Activated CD8-positive, alpha-beta memory T cell treated with anti-CD3 and anti-CD28 coated beads, Interleukin-2, amount 50 U/mL, for 1 hour (primary cell): Measurements from ENCODE around the gene SLC22A1.
"Not testable (repeated sequence)": the region's sequence is repeated elsewhere in the genome, so short reads cannot be mapped to it uniquely, and the experiment has no call there.

Experiments used
- DNase-seq: peaks from one replicate; pipeline ENCODE4 v3.0.0-alpha.2; 2020; ENCODE audit errors: extremely low read depth

Gene SLC22A1

GRCh38 chr6:160093946-160094345, 27.7 kb upstream of the SLC22A1 start:
- no peak for DNase-seq

DNA sequence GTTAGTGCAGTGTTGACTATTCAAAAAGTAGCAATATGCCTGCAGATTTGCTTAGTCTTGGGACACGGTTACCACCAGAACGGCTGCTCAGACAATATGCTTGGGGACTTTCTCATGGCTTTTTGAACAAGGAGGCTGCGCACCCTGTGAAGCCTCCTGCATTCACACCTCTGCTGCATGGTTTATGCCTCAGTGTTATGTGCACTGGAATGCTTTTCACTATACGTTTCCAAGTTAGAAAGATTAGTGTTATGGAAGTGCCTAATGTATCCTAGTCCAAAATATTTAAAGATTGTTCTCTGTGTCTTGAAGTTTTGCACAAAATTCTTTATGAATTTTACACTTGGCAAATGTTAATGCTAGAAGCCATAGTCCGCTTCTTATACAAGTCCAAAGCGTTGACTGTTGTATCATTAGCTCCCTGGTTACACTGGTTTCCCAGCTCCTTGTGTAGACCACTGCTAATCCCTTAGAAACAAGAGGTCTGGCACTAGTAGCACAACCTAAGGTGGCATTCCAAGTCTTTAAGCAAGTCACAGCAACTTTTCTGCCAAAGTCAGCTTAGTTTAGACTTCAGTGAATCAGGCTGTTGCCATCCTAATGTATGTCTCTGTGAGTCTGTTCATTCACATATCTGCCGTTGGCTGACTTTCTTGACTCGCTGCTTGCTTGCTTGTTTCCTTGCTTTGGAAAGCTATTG, 26.3 kb upstream of the SLC22A1 start:
- DNase-seq, result no peak

DNA sequence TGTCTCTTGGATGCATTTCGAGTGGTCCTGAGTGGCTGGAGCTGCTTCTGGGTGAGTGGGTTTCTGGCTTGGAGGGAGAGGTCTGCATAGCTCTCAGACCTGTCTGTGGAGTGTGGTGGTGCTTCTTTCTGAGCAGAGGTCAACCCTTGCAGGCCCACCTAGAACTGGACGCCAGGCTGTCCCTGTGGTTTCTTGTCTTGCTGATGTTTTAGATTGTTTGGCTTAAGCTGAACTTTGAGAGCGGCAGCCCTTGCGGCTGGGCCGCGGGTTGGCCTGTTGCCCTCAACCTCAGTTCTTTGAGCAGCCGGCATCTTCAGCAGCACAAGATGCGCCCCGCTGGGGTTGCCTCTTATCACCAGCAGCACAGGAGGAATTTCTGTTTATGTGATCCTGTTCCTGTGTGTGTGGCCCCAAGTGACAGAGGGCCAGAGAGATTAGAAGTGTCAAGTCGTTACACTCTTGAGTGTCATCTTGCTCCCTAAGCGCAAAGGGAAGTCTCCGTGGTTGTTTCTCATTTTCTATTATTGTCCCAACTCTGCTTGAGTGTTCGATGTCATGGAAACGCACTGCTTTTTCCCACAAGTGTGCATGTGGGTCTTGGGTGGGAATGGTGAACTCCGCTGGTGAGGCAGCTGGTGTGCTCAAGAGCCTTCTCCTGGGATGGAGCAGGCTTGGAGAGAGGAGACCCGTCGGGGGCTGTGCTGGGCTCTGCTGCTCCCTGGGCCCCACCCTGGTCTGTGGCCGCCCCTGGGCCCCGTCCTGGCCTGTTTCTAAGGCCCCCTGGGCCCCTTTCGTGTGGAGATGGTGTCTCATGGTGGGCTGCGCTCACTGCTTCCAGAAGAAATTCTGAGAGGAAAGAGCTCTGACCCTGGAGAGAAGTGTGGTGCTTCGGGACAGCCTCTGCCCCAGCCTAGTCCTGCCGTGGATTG, 20.1 kb upstream of the SLC22A1 start:
- DNase-seq, result no peak

DNA sequence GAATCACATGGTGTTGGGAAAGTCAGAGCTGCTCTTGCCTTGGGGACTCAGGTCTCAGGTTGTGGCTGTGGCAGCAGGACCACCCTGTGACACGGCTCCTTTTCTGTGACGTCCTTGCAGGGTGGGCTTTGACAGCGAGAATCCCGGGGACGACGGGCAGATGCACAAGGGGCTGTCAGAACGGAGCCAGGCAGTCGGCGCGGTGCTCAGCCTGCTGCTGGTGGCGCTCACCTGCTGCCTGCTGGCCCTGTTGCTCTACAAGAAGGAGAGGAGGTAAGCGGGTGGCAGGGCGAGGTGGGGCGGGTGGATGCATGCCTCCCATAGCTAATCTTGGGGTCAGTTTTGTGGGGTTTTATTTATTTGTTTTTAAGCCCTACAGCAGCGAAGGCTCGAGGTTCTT, 19.2 kb upstream of the SLC22A1 start:
- no peak for DNase-seq

GRCh38 chr6:160102956-160103824, 18.4 kb upstream of the SLC22A1 start:
- DNase-seq, result no peak

GRCh38 chr6:160103825-160104100, 17.9 kb upstream of the SLC22A1 start:
- no peak for DNase-seq

DNA sequence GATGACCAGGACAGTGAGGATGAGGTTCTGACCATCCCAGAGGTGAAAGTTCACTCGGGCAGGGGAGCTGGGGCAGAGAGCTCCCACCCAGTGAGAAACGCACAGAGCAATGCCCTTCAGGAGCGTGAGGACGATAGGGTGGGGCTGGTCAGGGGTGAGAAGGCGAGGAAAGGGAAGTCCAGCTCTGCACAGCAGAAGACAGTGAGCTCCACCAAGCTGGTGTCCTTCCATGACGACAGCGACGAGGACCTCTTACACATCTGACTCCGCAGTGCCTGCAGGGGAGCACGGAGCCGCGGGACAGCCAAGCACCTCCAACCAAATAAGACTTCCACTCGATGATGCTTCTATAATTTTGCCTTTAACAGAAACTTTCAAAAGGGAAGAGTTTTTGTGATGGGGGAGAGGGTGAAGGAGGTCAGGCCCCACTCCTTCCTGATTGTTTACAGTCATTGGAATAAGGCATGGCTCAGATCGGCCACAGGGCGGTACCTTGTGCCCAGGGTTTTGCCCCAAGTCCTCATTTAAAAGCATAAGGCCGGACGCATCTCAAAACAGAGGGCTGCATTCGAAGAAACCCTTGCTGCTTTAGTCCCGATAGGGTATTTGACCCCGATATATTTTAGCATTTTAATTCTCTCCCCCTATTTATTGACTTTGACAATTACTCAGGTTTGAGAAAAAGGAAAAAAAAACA, 16.6 kb upstream of the SLC22A1 start:
- no peak for DNase-seq

DNA sequence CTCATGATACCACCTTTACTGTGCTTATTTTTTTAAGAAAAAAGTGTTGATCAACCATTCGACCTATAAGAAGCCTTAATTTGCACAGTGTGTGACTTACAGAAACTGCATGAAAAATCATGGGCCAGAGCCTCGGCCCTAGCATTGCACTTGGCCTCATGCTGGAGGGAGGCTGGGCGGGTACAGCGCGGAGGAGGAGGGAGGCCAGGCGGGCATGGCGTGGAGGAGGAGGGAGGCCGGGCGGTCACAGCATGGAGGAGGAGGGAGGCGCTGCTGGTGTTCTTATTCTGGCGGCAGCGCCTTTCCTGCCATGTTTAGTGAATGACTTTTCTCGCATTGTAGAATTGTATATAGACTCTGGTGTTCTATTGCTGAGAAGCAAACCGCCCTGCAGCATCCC, 15.6 kb upstream of the SLC22A1 start:
- no peak for DNase-seq

- no peak for DNase-seq
These were observed 14.9 kb upstream of the SLC22A1 start for GRCh38 chr6:160106701-160107100.

DNA sequence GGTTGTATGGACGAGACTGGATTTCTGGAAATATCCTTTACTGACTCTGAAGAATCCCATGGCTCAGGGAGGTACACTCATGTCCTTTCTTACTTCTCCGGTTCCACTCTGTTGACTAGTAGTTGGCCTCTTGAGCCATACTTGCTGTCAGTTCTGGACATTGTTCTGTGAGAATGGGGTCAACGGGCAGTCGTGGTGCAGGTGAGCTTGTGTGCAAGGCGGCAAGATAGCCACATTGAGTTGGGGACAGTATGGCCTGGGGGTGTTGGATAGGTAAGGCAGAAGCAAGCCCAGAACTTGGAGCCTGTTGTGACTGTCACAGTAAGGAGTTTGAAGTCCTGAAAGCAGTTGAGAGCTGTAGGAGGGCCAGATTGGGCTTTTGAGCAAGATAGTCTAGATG, 13.5 kb upstream of the SLC22A1 start:
- DNase-seq, result no peak

GRCh38 chr6:160110586-160111123, 11.0 kb upstream of the SLC22A1 start:
- no peak for DNase-seq

DNA sequence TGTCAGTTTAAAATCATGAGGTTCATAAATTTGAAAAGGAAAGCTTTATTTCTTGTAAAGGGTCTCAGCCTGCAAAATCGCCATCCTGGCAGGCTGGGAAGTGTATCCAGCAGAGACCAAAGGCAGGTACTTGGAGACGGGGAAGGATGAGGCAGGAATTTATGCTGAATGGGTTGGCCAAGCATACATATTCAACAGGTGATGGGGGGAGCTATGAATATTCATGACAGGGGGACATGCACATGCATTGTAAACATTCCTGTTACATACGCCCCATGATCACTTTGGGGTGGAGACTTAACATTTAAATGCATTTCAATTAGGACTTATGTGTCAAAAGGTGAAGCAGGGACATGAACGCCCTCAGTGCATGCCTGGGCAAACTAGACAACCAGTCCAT, 9.8 kb upstream of the SLC22A1 start:
- no peak for DNase-seq

DNA sequence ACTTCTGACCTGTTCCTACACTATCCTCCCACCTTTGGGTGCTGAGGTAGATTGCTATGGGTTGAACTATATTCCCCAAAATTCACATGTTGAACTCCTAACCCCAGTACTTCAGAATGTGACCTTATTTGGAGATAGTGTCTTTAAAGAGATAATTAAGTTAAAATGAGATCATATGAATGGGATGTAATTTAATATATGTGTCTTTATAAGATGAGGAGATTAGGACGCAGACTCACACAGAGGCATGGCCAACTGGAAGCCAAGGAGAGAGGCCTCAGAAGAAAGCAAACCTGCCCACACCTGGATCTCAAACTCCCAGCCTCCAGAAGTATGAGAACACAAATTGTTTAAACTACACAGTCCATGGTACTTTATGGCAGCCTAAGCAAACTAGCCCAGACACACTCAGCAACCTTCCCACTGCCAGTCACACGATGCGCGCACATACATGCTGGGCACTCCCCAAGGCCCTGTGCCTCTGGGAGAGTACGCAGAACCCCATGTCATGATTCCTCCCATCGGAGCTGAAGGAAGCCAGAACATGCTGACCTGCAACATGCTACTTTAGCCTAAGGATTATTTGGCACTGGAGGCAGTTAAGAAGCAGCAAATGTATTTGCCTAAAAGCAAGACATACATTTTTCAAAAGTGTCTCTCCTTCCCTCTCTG, 8.9 kb upstream of the SLC22A1 start:
- DNase-seq, result no peak

DNA sequence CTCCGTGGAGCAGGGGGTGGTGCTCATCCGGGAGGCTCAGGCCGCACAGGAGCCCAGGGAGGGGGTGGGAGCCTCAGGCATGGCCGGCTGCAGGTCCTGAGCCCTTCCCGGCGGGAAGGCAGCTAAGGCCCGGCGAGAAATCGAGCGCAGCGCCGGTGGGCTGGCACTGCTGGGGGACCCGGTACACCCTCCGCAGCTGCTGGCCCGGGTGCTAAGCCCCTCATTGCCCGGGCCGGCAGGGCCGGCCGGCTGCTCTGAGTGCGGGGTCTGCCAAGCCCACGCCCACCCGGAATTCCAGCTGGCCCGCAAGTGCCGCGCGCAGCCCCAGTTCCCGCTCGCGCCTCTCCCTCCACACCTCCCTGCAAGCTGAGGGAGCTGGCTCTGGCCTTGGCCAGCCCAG, 7.1 kb upstream of the SLC22A1 start:
- DNase-seq, result not testable (repeated sequence)

GRCh38 chr6:160115421-160115820, 6.2 kb upstream of the SLC22A1 start:
- DNase-seq, result no peak

GRCh38 chr6:160116411-160116810, 5.2 kb upstream of the SLC22A1 start:
- no peak for DNase-seq

DNA sequence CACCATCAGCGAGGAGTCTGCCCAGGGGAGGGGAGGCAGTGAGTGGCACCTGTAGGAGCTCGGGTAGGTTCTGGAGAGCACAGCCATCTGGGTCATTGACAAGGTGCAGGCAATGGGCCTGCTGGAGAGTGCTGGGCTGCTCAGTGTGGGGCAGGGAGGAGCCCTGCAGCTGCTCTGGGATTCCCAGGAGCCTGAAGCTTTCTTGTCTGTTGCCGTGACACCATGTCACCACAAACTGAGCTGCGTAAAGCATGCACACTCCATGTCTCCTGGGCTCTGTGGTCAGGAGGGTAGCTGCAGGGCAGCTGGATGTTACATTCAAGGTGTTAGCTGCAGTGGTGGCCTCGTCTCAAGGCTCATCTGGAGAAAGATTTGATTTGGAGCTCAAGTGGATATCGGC, 4.5 kb upstream of the SLC22A1 start:
- no peak for DNase-seq

- DNase-seq, result no peak
These were observed 2.9 kb upstream of the SLC22A1 start for GRCh38 chr6:160118620-160119229.

DNA sequence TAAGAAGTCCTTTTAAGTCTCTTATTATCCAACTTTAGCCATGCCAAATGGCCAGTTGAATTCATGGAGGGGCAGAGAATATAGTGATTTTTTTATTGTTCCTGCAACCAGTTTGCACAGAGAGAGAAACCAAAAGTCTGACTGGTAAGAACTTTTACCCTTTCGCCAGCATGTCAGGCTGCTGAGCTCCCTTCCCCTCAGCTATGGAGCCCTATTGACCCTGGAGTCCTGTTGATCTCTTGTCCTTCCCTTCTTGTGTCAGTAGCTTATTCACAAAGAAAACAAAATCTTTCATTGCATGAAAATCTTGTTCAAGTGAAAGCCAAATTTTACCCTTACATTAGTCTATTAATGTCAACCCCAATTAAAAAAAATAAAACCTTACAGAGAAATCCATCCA, 1.5 kb upstream of the SLC22A1 start:
- no peak for DNase-seq

DNA sequence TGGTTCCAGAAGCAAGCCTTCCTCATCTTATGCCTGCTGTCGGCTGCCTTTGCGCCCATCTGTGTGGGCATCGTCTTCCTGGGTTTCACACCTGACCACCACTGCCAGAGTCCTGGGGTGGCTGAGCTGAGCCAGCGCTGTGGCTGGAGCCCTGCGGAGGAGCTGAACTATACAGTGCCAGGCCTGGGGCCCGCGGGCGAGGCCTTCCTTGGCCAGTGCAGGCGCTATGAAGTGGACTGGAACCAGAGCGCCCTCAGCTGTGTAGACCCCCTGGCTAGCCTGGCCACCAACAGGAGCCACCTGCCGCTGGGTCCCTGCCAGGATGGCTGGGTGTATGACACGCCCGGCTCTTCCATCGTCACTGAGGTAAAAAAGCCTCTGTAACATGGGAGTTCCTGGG, 366 bp downstream of the SLC22A1 start:
- DNase-seq, result no peak

DNA sequence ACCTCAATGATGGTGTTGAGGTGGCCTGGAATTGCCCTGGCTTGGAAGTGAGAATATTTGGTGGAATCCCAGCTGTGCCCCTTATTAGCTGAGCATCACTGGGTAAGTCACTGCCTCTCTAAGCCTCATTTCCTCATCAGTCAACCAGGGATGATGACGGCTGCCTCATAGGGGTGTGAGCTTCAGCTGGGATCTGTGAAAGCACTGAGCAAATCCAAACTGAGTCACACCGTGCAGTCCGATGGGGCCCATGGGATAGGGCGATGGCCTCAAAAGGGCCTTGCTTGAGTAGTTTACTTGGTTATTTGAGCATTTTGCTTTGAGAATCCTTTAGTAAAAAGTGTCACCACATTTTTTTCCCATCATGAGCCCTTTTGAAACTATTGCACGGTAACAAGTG, 1.1 kb downstream of the SLC22A1 start:
- DNase-seq, result no peak
